Cerebellar cortex (tissue), 1 donor: ENCODE measurements around the gene C20orf141.
"Not testable (repeated sequence)": the region's sequence is repeated elsewhere in the genome, so short reads cannot be mapped to it uniquely, and the experiment has no call there.

Experiments used
- DNase-seq: peaks from one replicate; pipeline ENCODE4 v3.0.0-alpha.2; 2015; ENCODE audit warnings: low spot score

The C20orf141 gene

DNA sequence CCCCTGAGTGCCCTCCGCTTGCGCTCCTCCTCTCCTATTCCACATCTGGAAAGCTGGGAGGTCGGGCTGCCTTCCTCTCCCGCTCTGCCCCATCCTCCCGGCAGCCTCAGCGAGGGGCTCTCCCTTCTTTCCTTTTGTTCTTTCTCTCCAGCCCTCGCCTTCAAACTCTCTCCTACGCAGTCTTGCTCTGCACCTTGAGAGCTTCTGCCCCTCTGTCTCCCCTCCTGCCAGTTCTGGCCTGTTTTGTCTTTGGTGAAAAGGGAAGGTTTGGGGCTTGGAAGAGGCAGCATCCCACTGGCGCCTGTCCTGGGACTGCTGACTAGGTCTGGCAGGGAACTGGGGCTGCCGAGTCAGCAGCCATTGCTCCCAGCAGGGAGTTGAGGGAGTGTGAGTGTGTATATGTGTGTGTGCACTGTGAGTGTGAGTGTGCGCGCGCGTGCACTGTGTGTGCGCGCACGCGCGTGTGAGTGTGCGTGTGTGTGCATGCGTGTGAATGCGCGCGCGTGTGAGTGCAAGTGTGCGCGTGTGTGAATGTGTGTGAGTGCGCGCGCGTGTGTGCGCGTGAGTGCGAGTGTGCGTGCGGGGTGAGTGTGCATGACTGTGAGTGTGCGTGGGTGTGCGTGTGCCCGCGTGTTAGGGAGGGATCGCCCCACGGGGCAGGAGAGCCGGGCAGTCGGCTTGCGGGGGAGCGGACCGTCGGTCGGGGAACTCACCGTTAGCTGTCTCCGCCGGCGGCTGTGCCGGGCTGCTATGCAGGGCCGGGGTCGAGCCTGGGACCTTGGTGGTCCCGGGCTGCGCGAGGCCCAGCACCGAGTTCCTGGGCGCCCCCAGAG lies 14.9 kb upstream of the C20orf141 start:
- DNase-seq, result no peak

DNA sequence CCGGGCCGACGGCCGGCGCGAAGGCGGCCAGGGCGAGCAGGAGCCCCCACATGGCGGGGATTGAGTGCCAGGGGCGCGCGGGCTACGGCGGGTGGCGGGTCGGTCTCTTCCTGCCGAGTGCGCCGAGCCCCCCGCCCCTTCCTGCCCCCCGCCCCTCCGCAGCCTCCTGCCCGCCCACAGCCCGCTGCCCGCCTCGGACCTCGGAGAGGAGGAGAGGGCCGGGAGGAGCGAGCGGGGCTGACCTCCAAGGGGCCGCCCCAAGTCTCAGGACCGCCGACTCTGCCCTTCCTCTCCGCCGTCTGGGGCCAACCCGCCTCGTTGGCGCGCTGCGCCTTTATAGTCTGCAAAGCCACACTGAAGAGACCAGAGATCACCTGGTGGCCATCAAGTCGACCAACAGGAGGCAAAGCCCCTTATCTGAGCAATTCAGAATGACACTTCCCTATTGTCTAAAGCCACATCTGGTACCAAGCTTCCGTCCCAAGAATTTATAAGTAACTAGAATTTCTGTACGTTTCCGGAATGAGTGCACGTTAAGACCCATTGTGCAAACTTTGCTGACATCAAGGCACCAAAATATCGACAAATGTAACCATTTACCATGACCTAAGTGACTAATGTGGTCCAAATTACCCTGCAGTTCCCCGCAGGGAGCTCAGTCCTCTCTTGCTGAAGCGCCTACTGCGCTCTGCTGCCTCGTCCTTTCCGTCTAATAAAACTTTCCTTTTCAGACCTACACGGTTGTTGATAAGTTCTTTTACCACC lies 14.1 kb upstream of the C20orf141 start, which contains the start of gene CPXM1:
Gene CPXM1, minus strand, starts transcription at position 107 of the 765 bp plus-strand sequence. Its CDS starts 55 bp downstream, at position 52.
- DNase-seq, result no peak

DNA sequence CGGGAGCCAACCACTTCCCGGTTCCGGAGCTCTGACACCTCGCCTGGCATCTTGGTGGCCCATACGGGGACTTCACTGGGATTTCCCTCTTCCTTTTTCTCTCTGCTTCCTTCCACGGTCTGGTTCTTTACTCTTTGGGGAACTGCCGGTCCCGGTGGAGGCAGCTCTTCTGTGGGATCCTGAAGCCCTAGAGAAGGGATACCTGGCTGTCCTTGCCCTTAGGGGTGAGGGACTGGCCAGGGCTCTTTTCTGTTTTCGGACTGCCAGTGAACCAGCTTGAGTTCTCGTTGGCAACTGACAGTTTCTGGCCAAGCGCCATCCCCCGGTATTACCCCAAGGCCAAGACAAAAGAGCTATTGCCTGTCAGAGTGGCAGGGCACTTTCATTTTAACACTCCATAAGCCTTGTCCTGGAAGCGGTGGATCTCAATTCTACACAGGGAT lies 13.5 kb upstream of the C20orf141 start:
- no peak for DNase-seq

DNA sequence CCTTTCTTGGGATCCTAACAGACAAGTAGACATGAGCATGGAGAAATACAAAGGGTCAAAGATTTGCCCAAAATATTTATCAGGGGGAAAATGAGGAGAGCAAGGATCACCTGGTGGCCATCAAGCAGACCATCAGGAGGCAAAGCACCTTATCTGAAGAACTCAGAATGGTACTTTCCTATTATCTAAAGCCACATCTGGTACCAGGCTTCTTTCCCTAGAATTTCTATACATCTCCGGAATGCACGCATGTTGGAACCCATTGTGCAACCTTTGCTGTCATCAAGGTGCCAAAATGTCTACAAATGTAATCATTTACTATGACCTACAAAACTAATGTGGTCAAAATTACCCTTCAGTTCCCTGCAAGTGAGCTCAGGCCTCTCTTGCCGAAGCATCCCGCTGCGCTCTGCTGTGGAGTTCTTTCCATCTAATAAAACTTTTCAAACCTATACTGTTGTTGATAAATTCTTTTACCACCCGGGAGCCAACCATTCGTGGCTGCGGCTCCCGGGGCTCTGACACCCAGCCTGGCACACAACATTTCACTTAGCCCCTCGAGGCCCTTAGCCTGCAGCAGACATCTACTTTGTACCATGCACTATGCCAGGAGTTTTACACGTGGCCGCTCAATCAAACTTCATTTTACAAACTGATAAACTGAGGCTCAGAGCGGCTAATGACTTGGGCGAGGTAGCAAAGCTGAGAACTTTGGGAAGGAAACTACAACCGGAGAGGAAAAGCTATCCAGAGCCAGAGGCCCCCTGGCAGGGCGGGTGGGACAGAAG lies 10.6 kb upstream of the C20orf141 start:
- no peak for DNase-seq

DNA sequence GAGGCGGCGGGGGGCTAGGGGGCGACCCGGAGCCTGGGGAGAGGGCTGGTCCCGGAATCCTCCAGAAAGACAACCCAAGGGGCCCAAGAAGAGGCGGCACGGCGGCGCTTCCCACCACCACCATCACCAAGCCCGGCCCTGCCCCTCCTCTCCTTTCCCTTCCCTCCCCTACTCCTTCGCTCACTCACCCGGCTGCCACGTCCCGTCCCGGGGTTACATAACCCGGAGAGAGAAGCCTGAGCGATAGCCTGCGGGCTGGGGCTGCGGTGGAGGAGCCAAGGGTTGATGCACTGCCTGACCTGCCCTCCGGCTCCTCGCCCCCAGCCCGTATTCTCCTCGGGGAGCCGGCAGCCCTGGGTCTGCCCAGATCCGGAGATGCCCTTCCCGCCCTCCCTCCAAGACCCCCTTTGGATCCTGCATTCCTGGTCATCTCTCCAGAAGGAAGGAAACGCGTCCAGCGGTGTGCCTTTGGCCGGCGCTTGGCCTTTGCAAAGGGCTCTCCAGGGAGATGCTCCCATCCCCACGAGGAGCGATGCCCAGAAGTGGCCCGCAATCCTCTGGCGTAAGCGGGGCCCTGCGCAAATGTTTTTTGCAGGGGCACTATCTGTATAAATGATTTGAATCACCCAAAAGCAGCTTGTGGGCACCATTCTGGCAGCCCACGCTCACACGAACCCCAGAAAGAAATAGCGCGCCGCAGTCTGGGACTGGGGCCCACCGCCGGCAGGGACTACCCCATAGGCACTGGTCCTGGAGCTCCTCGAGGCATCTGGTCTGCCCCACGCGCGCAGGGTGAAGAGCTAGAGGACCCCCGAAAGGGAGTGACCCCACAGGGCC lies 9.7 kb upstream of the C20orf141 start:
- no peak for DNase-seq

DNA sequence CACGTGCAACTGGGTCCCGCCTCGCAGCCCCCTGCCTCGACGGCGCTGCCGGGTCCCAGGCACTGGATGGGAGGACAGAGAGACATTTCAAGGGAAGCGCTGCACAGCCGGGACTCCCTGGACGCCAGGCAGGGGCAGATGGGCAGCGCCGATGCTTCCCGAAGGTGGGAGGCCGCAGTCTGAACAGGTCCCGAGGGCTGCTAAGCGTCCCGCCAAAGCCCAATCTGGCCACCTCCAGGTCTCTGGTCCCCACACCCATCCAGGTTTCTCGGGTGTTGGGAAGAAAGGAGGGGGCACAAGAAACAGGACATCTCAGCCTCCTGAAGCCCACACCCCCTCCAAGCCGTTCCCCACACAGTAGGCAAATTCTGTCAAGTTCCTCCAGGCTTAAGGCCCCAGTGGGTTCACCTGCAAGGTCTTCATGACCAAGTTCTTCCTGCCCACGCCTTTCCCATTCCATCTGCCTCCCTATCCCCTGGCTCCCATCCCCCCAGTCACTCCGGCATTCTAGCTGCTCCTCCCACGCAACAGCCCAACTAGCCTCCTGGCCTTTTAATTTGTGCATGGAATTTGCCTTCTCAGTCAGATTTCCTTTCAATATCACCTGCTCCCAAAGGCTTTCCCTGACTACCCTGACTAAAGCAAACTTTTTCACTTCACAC lies 9.0 kb upstream of the C20orf141 start:
- DNase-seq, result no peak

DNA sequence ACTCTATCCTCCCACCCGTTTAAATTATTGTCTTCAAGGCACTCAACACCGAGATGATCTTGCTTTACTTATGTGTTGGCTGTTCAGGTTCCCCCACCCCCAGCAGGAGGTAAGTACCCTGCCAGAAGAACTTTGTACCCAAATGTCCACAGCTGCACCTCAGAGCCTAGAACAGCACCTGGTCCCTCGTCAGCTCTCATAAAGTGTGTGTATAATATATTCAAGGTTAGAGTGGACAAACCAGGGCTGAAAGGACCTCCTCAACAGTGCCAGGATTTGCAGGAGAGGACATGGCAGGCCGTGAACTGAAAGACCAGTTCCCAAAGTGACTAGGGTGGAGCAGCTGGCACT lies 8.5 kb upstream of the C20orf141 start:
- DNase-seq, result no peak

DNA sequence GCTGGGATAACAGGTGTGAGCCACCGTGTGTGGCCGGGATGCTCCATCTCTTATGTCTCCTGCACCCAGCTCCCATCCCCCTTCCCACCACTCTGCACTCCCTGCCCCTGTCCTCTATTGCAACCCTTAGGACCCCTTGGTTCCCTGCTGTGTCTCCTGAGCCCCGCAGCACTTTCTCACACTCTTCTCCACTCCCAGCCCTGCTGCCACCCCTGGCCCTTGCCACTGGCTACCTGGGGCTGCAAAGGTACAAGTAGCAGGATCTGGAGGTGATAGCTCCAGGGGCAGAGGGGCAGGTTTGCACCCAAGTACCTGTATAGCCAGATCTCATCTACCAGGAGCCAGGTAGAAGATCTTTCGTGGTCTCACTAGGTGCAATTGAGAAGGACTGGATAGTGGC lies 7.8 kb upstream of the C20orf141 start:
- no peak for DNase-seq

DNA sequence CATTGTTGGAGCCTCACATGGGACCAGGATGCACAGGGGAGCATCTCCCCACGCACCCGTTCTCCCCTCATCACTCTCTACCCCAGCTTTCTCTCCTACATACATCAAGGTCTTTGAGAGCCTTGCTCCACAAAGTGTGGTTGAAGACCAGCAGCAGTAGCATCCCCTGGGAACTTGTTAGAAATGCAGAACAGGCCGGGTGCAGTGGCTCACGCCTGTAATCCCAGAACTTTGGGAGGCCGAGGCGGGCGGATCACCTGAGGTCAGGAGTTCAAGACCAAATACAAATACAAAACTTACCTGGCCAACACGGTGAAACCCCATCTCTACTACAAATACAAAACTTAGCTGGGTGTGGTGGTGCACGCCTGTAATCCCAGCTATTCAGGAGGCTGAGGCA lies 6.9 kb upstream of the C20orf141 start:
- DNase-seq, result not testable (repeated sequence)

DNA sequence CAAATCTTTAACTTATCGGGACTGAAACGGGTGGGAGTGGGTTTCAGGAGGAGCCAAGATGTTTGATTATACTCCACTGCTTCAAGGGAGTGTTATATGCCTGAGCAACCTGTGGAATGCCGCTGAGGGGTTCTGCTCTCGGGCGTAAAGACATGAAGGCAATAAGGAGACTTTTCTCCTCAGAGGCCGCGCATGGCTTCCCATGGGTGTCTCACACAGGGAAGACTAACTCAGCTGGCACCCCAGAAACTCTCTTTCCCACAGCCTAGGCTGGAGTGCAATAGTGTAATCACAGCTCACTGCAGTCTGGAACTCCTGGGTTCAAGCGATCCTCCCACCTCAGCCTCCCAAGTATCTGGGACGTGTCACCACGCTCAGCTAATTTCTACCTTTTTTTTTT lies 5.1 kb upstream of the C20orf141 start:
- DNase-seq, result no peak

DNA sequence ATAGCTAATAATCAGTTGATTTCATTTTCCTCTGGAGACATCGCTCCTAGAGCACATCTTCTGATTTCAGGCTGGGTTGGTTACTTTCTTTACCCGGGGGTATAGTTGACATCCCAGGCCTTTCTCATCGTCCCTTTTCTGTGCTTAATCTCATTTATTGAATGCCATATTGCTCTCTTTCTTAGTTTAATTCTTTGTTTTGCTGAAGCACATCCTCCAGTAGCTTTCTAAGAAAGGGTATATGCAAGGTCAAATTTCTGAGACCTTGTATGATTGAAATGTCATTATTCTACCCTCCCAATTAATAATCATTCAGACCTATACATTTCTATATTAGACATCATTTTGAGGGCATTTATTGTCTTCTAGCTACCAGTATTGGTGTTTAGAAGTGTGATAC lies 2.6 kb upstream of the C20orf141 start:
- no peak for DNase-seq

DNA sequence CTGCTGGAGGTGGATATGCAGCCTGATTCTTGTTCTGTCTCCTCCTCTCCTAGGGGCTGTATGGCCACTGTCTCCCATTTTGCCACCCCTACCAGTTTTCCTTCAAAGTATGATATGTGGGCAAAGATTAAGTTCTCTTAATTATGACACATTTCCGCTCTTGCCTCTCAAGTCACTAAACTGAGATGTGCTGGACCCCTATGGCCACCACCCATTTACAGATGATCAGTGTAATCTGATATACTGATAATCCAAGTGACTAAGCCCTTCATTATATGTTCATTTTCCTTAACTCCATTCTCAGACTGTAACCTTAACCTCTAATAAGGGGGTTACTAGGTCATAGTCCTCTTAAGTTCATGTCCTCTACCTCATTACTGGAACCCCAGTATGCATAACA lies 711 bp upstream of the C20orf141 start:
- DNase-seq, result no peak

DNA sequence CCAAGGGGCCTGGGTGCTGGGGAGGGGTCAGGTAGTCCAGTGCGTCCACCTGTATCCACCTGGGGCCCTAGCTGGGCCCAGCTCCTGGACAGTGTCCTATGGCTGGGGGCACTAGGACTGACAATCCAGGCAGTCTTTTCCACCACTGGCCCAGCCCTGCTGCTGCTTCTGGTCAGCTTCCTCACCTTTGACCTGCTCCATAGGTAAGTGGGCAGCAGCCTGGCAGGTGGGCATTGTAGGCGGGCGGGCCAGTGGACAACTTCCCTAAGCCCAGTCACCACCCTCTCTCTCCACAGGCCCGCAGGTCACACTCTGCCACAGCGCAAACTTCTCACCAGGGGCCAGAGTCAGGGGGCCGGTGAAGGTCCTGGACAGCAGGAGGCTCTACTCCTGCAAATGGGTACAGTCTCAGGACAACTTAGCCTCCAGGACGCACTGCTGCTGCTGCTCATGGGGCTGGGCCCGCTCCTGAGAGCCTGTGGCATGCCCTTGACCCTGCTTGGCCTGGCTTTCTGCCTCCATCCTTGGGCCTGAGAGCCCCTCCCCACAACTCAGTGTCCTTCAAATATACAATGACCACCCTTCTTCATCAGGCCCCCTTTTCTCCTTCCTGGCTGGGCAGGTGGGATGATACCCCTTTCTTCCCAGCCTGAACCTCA lies 584 bp downstream of the C20orf141 start:
- no peak for DNase-seq

DNA sequence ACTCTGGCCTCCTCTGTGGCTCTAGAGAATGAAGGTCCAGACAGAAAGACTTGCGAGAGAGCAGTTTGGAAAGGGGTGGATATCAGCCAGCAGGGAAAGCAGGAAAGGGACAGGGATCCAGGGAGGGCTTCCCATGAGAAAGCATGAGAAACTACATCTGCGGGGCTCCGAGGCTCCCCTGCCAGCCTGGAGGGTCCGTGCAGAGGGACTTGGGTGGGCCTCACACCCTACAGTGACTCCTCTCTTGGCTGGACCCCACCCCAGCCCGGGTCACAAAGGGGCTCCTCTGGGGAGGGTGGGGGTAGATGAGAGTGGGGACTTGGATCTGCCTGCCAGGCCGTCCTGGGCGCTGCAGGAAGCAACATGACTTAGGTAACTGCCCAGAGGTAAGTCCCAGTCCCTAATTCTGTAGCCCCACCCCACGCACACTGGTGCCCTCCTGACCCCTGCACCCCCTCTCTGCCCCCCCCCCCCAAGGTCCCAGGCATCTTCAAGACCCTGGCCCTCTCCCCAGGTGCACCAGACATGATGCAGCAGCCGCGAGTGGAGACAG lies 1.3 kb downstream of the C20orf141 start, which contains the start of gene TMEM239:
Gene TMEM239, plus strand, starts transcription at position 335 of the 553 bp plus-strand sequence. Its CDS starts 191 bp downstream, at position 526.
- no peak for DNase-seq

DNA sequence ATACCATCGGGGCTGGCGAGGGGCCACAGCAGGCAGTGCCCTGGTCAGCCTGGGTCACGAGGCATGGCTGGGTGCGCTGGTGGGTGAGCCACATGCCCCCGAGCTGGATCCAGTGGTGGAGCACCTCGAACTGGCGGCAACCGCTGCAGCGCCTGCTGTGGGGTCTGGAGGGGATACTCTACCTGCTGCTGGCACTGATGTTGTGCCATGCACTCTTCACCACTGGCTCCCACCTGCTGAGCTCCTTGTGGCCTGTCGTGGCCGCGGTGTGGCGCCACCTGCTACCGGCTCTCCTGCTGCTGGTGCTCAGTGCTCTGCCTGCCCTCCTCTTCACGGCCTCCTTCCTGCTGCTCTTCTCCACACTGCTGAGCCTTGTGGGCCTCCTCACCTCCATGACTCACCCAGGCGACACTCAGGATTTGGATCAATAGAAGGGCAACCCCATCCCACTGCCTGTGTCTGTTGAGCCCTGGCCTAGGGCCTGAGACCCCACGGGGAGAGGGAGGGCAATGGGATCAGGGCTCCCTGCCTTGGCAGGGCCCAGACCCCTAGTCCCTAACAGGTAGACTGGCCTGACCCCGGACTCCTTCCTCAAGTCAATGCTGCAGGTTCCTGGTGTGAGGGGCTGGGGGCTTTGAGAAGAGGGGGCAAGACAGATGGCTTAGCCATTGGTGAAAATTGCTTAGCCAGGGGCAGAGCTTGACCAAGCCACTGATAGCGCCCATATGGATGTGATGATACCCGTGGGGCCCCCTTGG lies 2.0 kb downstream of the C20orf141 start:
- no peak for DNase-seq

DNA sequence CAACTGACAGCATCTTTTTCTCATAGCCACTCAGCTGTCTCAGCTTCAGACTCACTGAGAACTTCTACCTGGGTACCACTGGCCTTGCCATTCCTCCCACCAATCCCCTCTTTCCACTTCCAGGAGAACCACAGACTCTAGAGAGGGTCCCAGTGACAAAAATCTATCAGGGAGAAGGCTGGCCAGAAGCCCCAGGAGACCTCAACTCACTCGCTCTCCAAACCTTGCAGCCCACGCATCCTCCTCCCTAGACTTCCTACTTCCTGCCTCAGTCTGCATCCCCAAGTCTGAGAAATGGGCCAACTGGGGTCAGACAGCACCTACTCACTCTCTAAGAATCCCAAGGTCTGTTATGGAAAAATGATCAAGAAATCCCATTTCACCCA lies 2.5 kb downstream of the C20orf141 start:
- DNase-seq, result no peak

DNA sequence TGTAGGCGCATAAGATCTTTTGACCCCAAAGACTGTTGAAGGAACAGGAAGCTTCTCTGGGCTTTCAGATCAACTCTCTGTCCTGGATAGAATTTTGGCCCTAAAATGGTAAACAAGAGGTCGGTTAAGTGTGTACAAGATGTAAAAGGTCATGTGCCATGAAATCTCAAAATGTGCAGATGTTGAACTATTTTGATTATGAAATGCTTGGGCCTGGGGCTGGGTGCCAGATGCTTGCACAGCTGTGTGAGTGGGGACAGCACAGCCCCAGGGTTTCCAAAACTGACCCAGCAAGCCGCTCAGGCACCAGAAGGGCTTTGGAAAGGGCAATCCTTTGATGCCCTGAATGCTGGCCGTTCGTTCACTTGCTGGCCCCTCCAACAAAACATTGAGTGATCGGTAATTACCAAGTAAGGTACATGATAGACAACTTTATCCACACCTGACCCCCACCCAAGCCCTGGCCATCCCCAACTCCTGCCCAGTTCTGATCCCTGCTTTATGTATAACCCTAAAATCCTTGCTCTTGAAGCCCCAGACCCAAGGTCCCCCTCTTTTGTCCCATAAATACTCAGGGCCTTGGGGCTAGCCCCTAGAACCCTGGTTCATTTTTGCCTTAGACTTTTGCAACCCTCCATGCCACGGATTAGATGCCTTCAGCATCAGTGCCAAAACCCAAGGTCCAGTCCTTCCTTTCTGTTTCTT lies 3.3 kb downstream of the C20orf141 start:
- no peak for DNase-seq

DNA sequence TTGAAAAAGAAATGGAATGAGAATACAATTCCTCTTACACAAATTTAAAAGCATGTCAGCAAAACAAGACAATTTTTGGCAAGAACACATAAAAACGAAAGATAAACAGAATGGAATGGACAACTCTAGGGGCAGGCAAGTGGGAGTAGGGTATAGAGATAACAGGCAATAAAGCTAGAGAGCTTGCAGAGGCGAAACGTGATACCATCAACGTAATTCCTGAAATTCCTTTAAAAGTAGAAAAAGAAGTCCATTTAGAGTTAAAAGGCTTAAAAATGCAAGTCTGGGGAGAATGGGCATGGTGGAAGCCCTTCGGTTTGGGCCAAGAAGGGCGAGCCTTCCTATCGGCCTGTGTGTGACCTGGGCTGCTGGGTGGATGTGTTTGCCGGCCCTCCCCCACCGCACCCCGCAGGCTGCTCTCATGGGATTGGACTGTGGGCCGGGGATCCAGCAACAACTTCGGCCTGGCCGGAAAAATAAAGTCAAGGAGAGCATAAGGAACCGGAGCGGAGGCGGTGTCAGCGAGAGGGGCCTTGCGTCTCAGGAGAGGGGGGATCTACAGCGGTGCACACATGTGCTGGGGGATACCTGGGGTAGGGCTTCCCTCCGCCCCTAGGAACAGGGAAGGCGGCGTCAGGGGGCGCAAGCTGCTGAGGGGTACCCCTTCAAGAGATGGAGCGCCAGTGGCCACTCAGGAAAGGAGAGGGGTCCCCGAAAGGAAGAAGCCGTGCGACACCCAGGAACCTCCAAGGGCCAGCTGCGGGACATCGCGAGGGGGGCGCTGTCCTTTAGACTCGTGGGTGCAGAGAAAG lies 5.5 kb downstream of the C20orf141 start:
- DNase-seq, result no peak
